ENCODE data around the gene MFSD6. TPM values are rescaled to one million over a fixed set of nuclear protein-coding genes. Genes with fewer than 3 reads are reported as not detected.

The MFSD6 gene
- total and polyA plus RNA-seq, 2 of the 8 experiments (the other 6 are each of a cell fraction or from before 2014, with no cell fraction given), result 1.8 to 5.1 TPM

GRCh38 chr2:190408538-190409271 lies 550 bp downstream of the MFSD6 start:
- Histone ChIP-seq H2AFZ (ENCODE audit: low read length) (peak overlapping the region; percentile 29), H3K79me2 (ENCODE audit: control insufficient read depth in 1 of 2, insufficient read depth in 2 of 2, low read length in 2 of 2) (no peaks in the 10 kb centered on the region), H2BK5ac (ENCODE audit: low read depth, low read length) (no peak overlapping the region), H3K4me3 (ENCODE audit: extremely low read depth in 1 of 4, insufficient read depth in 2 of 4, low read depth in 3 of 4, low read length in 4 of 4) (peak overlapping the region; percentile 55 to 82 (median 72)), H4K20me1 (replicated peaks in 1 of 2; ENCODE audit: control insufficient read depth in 1 of 2, insufficient read depth in 2 of 2, low read length in 2 of 2) (no peaks in the 10 kb centered on the region), H4K8ac (ENCODE audit: extremely low read depth, insufficient read depth, low read length) (no peak overlapping the region; the same call in none of the 2 replicates), H3K23ac (ENCODE audit: insufficient read length) (no peak overlapping the region), H3K4me1 (replicated peaks in 1 of 4; ENCODE audit: control insufficient read depth in 3 of 4, insufficient read depth in 4 of 4, low read length in 3 of 4) (peaks cover 7 to 14% (median 10%) of the 10 kb centered on the region in 4 experiments), H2BK20ac (ENCODE audit: low read length) (no peak overlapping the region), H3K4me2 (ENCODE audit: insufficient read depth in 1 of 2, low read depth in 2 of 2, low read length in 2 of 2) (peak overlapping the region; percentile 95 to 99), H3K9me3 (ENCODE audit: insufficient read depth in 2 of 2, low read depth in 1 of 2, low read length in 1 of 2) (no peaks in the 10 kb centered on the region), H3K9ac (replicated peaks in 1 of 4; ENCODE audit: extremely low read depth in 1 of 4, low read depth in 3 of 4, low read length in 3 of 4) (peak overlapping the region in 3 of 4 experiments; percentile 7 to 80 (median 22); a peak in 4 of 7 replicates), H3K27me3 (replicated peaks in 1 of 4; ENCODE audit: control insufficient read depth in 3 of 4, extremely low read depth in 1 of 4, insufficient read depth in 3 of 4, low read length in 3 of 4) (peaks cover 2 to 24% (median 20%) of the 10 kb centered on the region in 4 experiments), H4K5ac (ENCODE audit: insufficient read length, low read depth, low read length) (no peak overlapping the region), H4K91ac (replicated peaks; ENCODE audit: insufficient read length, low read length) (no peak overlapping the region), H3K27ac (ENCODE audit: low read depth, low read length) (no peak overlapping the region), H3K14ac (ENCODE audit: insufficient read length) (no peak overlapping the region), H3K4ac (replicated peaks; ENCODE audit: insufficient read length, low read depth, low read length) (no peak overlapping the region), H3K18ac (ENCODE audit: extremely low read depth, low read length) (no peak overlapping the region), H2BK12ac (ENCODE audit: low read depth, low read length) (no peak overlapping the region), H3K56ac (replicated peaks; ENCODE audit: insufficient read length, low read depth, low read length) (no peak overlapping the region), H3K36me3 (ENCODE audit: control insufficient read depth in 2 of 4, insufficient read depth in 4 of 4, low read length in 3 of 4) (no peaks in the 10 kb centered on the region), H2BK120ac (replicated peaks; ENCODE audit: low read depth, low read length) (no peak overlapping the region), H3K23me2 (ENCODE audit: low read depth, low read length) (peaks cover 11% of the 10 kb centered on the region; the same call in 1 of the 2 replicates), H2BK15ac (ENCODE audit: low read length) (no peak overlapping the region), H2AK5ac (ENCODE audit: low read depth, low read length) (no peak overlapping the region), H3K79me1 (ENCODE audit: low read depth, low read length) (no peaks in the 10 kb centered on the region)
- 2% methylated on average over 26 of the region's 54 CpGs; no CpG with 5 or more reads in 1 of the 2 experiments for WGBS, 2 experiments (ENCODE audit: extremely low coverage in 1 of 2, insufficient coverage in 1 of 2, insufficient read length in 1 of 2, insufficient replicate concordance in 2 of 2, low coverage in 1 of 2, low lambda C conversion rate in 2 of 2, missing lambda C conversion rate in 1 of 2)
- ChIA-PET POLR2A (ENCODE audit: partially characterized antibody) (no interaction called here), CTCF (ENCODE audit: partially characterized antibody) (no interaction called here)
- FAIRE-seq (no peak), DNase-seq (ENCODE audit: low read depth in 1 of 2, low spot score in 2 of 2) (peak in 1 of 2 experiments; percentile 61)
- TF ChIP-seq ASH2L (IDR thresholded peaks at IDR 0.05; ENCODE audit: low read length) (peak; percentile 41), SIN3A (conservative IDR thresholded peaks at IDR 0.05 in 1 of 2, IDR thresholded peaks at IDR 0.05 in 1 of 2; ENCODE audit: low read depth in 1 of 2, low read length in 2 of 2) (peak in 1 of 2 experiments; percentile 70; a peak in 2 of 4 replicates), SUZ12 (IDR thresholded peaks at IDR 0.05; ENCODE audit: low read length) (peak; percentile 7; the same call in 1 of the 2 replicates), RAD21 (IDR thresholded peaks at IDR 0.05 in 1 of 2, conservative IDR thresholded peaks at IDR 0.05 in 1 of 2; ENCODE audit: low read depth in 2 of 2, low read length in 2 of 2) (no peak), SIX5 (IDR thresholded peaks at IDR 0.05; ENCODE audit: low read depth, low read length) (no peak), KDM4A (IDR thresholded peaks at IDR 0.05; ENCODE audit: low read depth, low read length, severe bottlenecking) (peak; percentile 87), E2F6 (IDR thresholded peaks at IDR 0.05) (0 out of 2 replicates have a peak, but pooled peaks have one; percentile 7), GTF2F1 (IDR thresholded peaks at IDR 0.05; ENCODE audit: borderline replicate concordance, low read depth, low read length) (no peak), EZH2 (IDR thresholded peaks at IDR 0.05; ENCODE audit: low read depth, low read length, severe bottlenecking) (peak; percentile 40), JUND (IDR thresholded peaks at IDR 0.05; ENCODE audit: low read length) (no peak)
